G401.6 (cell line): ENCODE data around the gene WFIKKN2.
"Not testable (repeated sequence)": the region's sequence is repeated elsewhere in the genome, so short reads cannot be mapped to it uniquely, and the experiment has no call there.

ENCODE experiments used
- FAIRE-seq: peaks from 2 replicates; lab custom pipeline; 2012; peaks lifted over from hg19 to GRCh38; lab: Jason Lieb, UNC

Gene WFIKKN2

DNA sequence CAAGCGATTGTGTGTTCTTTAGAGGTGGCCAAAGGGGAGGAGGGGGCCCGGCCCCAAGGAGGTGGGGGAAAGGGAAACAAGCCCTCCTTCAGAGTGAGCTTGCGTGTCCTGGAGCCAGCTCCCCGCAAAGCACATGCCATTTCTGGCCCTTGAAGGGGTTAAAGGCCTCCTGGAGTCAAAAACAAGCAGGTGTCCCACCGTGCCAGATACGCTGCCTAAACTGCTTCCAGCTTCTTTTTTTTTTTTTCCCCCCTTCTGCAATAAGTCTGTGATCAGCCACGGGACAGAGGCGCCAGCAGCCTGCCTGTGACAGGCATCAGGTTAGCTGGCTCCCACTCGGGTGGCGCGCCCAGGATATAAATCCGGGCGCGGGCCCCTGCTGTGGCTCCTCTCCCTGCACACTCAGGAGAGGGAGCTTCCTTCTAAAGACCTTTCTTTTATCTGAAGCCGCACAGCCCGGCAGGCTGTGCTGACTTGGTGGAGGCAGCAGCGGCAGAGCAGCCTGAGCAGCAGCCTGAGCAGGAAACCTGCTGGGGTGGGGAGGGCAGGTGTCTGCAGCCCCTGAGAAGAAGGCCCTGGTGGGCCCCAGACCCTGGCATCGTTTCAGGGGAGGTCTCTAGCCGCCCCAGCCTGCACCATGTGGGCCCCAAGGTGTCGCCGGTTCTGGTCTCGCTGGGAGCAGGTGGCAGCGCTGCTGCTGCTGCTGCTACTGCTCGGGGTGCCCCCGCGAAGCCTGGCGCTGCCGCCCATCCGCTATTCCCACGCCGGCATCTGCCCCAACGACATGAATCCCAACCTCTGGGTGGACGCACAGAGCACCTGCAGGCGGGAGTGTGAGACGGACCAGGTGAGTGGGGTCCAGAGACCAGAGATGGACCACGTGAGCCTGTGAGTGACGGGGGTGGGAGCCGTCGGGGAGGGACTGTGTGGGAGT is at the start of gene WFIKKN2:
Gene WFIKKN2 (plus strand): TSS at position 286 of the 934 bp plus-strand sequence. CDS start 352 bp downstream, at position 638.
- FAIRE-seq = no peak

GRCh38 chr17:50785946-50786570 is 49.3 kb upstream of the WFIKKN2 start:
- no peak for FAIRE-seq

GRCh38 chr17:50787106-50787505 is 48.3 kb upstream of the WFIKKN2 start:
- no peak for FAIRE-seq

- FAIRE-seq = no peak
These were observed 44.8 kb upstream of the WFIKKN2 start for GRCh38 chr17:50790618-50791017.

DNA sequence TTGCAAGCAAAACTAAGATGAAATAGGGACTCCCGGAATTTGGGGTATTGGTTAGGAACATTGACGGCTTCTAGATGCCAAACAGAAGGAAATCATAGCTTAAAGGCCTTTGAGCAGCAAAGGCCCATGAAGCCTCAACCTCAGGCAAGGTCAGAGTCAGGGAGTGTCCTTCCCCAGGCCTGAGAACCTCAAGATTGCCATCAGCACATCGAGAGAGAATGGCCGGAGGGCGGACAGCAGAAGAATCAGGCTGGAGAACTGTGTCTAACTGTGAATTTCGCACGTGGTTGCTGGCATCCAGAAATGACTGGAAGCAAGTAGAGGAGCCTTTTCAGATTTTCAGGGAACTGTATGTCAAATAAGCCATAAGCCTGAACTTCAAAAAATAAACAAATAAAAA is 43.3 kb upstream of the WFIKKN2 start:
- FAIRE-seq = no peak

- FAIRE-seq = no peak
These were observed 42.4 kb upstream of the WFIKKN2 start for GRCh38 chr17:50793007-50793406.

DNA sequence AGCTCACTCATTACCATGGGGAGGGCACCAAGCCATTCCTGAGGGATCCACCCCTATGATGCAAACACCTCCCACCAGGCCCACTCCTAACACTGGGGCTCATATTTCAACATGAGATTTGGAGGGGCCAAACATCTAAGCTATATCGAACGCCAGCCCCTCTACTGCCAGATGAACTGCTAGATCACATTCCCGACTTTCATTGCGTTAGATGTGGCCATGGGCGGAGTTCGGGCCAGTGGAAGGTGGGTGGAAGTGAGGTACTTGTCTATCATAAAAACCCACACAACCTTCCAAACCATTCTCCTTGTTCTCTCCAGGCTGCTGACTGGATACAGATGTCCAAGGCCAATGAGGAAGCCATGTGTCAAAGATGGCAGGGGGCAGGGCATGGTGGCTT is 41.0 kb upstream of the WFIKKN2 start:
- no peak for FAIRE-seq

GRCh38 chr17:50797135-50797810 is 38.1 kb upstream of the WFIKKN2 start:
- FAIRE-seq = no peak

DNA sequence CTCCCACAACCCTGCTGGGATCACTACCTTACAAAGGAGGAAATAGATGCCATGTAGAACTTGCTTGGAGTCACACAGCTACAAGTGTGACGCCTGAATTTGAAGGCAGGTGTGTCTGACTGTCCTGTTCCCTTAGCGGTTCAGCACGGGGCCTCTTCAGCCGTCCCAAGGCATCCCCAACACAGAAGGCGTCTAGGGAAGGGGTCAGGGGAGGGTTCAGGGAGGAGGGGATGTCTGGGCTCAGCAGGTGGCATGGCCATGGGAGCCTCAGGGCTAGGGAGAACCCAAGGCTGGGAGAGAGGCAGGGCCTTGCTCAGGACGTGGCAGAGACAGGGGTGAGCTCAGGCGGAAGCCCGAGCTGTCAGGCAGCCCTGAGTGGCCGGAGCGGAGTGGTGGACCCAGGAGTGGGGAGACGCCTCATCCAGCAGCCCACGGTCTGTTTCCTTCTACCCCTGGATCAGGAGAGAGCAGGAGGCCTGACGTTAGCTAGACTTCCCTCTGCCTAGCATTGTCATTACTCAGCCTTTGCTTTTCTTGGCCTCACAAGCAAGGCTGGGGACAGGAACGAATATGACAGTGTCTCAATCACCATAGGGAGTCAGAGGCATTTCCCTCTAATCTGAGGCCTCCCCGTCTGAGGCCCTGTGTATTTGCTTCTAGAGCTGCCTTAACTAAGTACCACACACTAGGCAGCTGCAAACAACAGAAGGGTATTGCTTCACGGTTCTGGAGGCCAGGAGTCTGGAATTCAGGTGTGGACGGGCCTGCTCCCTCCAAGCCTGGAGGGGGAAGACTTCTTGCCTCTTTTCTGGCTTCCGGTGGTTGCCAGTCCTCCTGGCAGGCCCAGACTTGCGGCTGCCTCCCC is 36.7 kb upstream of the WFIKKN2 start:
- no peak for FAIRE-seq

- FAIRE-seq = no peak
These were observed 35.8 kb upstream of the WFIKKN2 start for GRCh38 chr17:50799582-50799981.

DNA sequence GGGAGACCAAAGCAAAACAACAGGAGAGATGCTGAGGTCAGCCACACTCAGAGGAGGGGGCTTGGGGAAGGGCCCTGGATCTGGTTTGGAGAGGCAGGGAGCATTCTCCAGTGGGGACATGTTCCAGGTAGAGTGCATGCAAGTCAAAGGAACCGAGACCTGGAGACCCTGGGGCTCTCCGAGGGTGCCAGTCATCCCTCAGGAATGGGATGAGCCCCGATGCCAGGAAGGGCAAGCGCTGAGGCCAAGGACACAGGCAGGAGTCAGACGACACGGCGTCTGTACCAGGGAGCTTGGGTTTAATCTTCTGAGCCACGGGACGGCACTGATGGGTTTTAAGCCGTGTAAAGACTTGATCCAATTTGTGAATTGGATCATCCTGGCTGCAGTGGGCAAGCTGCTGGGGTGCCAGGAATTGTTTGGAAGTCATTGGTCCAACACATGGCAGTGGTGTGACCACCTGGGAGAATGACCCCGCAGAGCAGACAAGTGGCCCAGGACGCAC is 35.1 kb upstream of the WFIKKN2 start:
- FAIRE-seq = no peak

GRCh38 chr17:50802609-50803571 is 32.5 kb upstream of the WFIKKN2 start:
- no peak for FAIRE-seq

- FAIRE-seq = no peak
These were observed 31.7 kb upstream of the WFIKKN2 start for GRCh38 chr17:50803676-50804075.

DNA sequence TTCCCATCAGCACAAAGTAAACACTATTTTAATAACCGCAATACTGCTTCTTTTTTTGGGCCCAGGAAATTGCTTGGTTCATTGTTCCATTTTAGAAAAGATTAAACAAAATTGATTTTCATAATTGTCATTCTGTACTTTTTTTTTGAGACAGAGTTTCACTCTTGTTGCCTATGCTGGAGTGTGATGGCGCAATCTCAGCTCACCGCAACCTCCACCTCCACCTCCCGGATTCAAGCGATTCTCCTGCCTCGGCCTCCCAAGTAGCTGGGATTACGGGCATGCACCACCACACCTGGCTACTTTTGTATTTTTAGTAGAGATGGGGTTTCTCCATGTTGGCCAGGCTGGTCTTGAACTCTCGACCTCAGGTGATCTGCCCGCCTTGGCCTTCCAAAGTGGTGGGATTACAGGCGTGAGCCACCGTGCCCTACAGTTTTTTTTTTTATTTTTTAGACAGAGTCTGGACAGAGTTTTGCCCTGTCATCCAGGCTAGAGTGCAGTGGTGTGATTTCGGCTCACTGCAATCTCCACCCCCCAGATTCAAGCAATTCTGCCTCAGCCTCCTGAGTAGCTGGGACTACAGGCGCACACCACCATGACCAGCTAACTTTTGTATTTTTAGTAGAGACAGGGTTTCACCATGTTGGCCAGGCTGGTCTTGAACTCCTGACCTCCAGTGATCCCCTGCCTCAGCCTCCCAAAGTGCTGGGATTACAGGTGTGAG is 30.5 kb upstream of the WFIKKN2 start:
- FAIRE-seq = not testable (repeated sequence)

- no peak for FAIRE-seq
These were observed 29.9 kb upstream of the WFIKKN2 start for GRCh38 chr17:50805486-50805885.

DNA sequence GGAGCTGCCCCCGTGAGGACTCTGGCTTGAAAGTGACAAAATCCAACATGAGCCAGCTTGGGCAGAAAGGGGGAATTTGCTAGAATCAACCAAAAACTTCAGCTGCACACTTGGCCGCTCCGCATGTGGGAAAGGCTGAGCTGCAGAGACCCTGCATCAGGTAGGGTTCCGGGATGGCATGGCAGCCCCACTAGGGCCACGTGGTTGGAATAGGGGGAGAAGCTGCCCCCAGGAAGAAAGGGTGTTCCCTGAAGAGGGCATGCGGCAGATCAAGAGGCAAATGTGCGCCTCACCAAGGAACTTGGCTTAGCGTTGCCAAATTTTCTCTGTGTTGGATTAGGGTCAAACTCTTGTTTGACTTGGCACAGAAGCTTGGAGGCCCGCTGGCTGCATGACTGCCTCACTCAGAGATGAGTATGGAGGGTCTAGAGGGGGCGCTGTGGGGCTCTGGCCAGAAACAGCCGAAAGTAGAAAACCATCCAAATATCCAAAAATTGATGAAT is 29.2 kb upstream of the WFIKKN2 start:
- no peak for FAIRE-seq

GRCh38 chr17:50807009-50807408 is 28.4 kb upstream of the WFIKKN2 start:
- no peak for FAIRE-seq

DNA sequence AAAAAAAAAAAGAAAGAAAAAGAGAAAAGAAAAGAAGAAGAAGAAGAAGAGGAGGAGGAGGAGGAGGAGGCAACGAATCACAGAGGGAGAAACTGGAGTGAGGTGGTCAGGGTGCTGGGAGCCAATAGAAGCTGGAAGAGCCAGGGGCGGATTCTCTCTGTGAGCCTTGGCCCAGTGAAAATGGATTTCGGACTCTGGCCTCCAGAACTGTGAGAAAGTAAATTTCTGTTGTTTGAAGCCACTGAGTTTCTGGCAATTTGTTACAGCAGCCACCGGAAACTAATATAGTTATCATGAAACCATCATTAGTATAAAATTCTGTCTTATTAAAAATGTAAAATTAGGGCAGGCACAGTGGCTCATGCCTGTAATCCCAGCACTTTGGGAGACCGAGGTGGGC is 27.7 kb upstream of the WFIKKN2 start:
- no peak for FAIRE-seq

GRCh38 chr17:50808413-50808812 is 27.0 kb upstream of the WFIKKN2 start:
- FAIRE-seq = no peak

GRCh38 chr17:50808888-50809287 is 26.5 kb upstream of the WFIKKN2 start:
- no peak for FAIRE-seq
